Measurements from ENCODE around the gene TRHDE. TPM values are rescaled to one million over a fixed set of nuclear protein-coding genes. Genes with fewer than 3 reads are reported as not detected.
A peak's percentile ranks its signal among the peaks of the same experiment; 100 is the strongest.

The TRHDE gene
- total and polyA plus RNA-seq, 2 of the 13 experiments (the other 11 are each of a cell fraction or from before 2014, with no cell fraction given) = not detected

- TF ChIP-seq CTCF (CRISPR knock-in tag; IDR thresholded peaks at IDR 0.05) = peak; percentile 14; the same call in 1 of the 2 replicates
These were observed 248.0 kb downstream of the TRHDE start (continued) for GRCh38 chr12:72520044-72520678.

GRCh38 chr12:72521326-72521725, 249.2 kb downstream of the TRHDE start:
- ATAC-seq = no peak
- Histone ChIP-seq H3K27me3 (ENCODE audit: control insufficient read depth in 1 of 2, insufficient read depth in 2 of 2, low read length in 2 of 2) (no peaks in the 10 kb centered on the region; a peak in 1 of 5 replicates), H3K4me2 (ENCODE audit: low read depth, low read length) (no peak overlapping the region), H3K4me1 (ENCODE audit: insufficient read depth, low read length) (no peaks in the 10 kb centered on the region), H4K20me1 (ENCODE audit: insufficient read depth, low read length) (no peaks in the 10 kb centered on the region), H3K79me2 (ENCODE audit: insufficient read depth, low read length) (no peaks in the 10 kb centered on the region), H3K36me3 (replicated peaks in 1 of 2; ENCODE audit: control insufficient read depth in 1 of 2, insufficient read depth in 2 of 2, low read length in 2 of 2) (no peaks in the 10 kb centered on the region), H3K9ac (ENCODE audit: insufficient read depth, low read depth, low read length) (no peak overlapping the region), H2AFZ (ENCODE audit: low read length) (no peak overlapping the region), H3K27ac (ENCODE audit: extremely low read length, insufficient read depth, low read length) (no peak overlapping the region), H3K4me3 (replicated peaks in 1 of 3; ENCODE audit: insufficient read depth in 1 of 3, low read depth in 2 of 3, low read length in 3 of 3) (no peak overlapping the region), H3K9me3 (ENCODE audit: low read length) (no peaks in the 10 kb centered on the region)
- ChIA-PET CTCF (ENCODE audit: low intra/inter-chr PET ratio, low total read pairs) (no interaction called here), POLR2A (no interaction called here)
- WGBS (ENCODE audit: low lambda C conversion rate) = 3% methylated on average over 3 of the region's 3 CpGs
- BruUV-seq (replicated peaks) = no TSS peak
- intact Hi-C loops (cut with micrococcal nuclease; ENCODE audit: unreplicated experiment) = no loop called here
- DNase-seq (ENCODE audit: low spot score) = no peak
- TF ChIP-seq RBM39 (IDR thresholded peaks at IDR 0.05; ENCODE audit: low read depth, low read length, poor library complexity, severe bottlenecking) = no peak
- in situ Hi-C loops (cut with HindIII; ENCODE audit: extremely low pct_ligation_motif_present, low pct_unique_long_range_greater_than_20kb) = no loop called here
- no peak for FAIRE-seq

DNA sequence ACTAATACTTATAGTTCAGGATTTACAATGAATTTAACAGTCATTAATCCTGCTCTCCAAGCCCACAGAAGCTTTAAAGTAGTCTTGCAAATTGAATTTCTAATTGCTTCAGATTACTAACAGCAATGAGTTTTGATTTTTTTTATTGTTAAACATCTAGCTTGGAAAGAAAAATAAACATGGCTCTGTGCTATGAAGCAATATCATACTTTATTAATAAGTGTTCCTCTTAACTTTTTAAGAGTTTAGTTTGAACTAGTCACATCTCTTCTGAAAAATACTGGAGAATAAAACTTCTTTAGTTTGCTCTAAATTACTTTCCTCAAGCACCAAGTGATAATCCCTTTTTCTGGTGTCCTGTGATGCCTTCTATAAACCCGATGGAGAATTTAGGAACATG, 250.2 kb downstream of the TRHDE start:
- Histone ChIP-seq H3K36me3 (replicated peaks in 1 of 2; ENCODE audit: control insufficient read depth in 1 of 2, insufficient read depth in 2 of 2, low read length in 2 of 2) (no peaks in the 10 kb centered on the region), H2AFZ (ENCODE audit: low read length) (no peak overlapping the region), H3K4me2 (ENCODE audit: low read depth, low read length) (no peak overlapping the region), H3K9ac (ENCODE audit: insufficient read depth, low read depth, low read length) (no peak overlapping the region), H3K4me3 (replicated peaks in 1 of 3; ENCODE audit: insufficient read depth in 1 of 3, low read depth in 2 of 3, low read length in 3 of 3) (no peak overlapping the region), H3K4me1 (ENCODE audit: insufficient read depth, low read length) (no peaks in the 10 kb centered on the region), H3K27me3 (ENCODE audit: control insufficient read depth in 1 of 2, insufficient read depth in 2 of 2, low read length in 2 of 2) (no peaks in the 10 kb centered on the region; a peak in 1 of 5 replicates), H3K27ac (ENCODE audit: extremely low read length, insufficient read depth, low read length) (no peak overlapping the region), H3K79me2 (ENCODE audit: insufficient read depth, low read length) (no peaks in the 10 kb centered on the region), H3K9me3 (ENCODE audit: low read length) (no peaks in the 10 kb centered on the region), H4K20me1 (ENCODE audit: insufficient read depth, low read length) (no peaks in the 10 kb centered on the region)
- DNase-seq (ENCODE audit: low spot score) = no peak
- no TSS peak for BruUV-seq (replicated peaks)
- in situ Hi-C loops (cut with HindIII; ENCODE audit: extremely low pct_ligation_motif_present, low pct_unique_long_range_greater_than_20kb) = no loop called here
- WGBS (ENCODE audit: low lambda C conversion rate) = 6% methylated on average over 1 of the region's 1 CpG
- TF ChIP-seq ZSCAN30 (CRISPR knock-in tag; IDR thresholded peaks at IDR 0.05) (no peak), ZNF20 (CRISPR knock-in tag; IDR thresholded peaks at IDR 0.05) (no peak), MATR3 (CRISPR knock-in tag; IDR thresholded peaks at IDR 0.05) (no peak), MLX (CRISPR knock-in tag; IDR thresholded peaks at IDR 0.05) (no peak)
- POLR2A ChIA-PET = no interaction called here
- CTCF ChIA-PET (ENCODE audit: low intra/inter-chr PET ratio, low total read pairs) = no interaction called here
- intact Hi-C loops (cut with micrococcal nuclease; ENCODE audit: unreplicated experiment) = no loop called here
- ATAC-seq = no peak
- no peak for FAIRE-seq
